GM20000 (cell line): Measurements from ENCODE around the gene SLC11A2.
A peak's percentile ranks its signal among the peaks of the same experiment; 100 is the strongest.
"Not testable (repeated sequence)": the region's sequence is repeated elsewhere in the genome, so short reads cannot be mapped to it uniquely, and the experiment has no call there.

Source experiments
- DNase-seq: peaks from one replicate; pipeline ENCODE4 v3.0.0; 2012; ENCODE audit warnings: low spot score
- CTCF ChIP-seq: IDR thresholded peaks from 2 replicates; pipeline ENCODE4 v1.5.1; 2012; ENCODE audit warnings: mild to moderate bottlenecking, control low read depth; ENCODE audit errors: extremely low read depth, missing control alignments

The SLC11A2 gene

GRCh38 chr12:50955697-50956096 is 70.5 kb downstream of the SLC11A2 start:
- no peak for TF ChIP-seq CTCF
- no peak for DNase-seq

DNA sequence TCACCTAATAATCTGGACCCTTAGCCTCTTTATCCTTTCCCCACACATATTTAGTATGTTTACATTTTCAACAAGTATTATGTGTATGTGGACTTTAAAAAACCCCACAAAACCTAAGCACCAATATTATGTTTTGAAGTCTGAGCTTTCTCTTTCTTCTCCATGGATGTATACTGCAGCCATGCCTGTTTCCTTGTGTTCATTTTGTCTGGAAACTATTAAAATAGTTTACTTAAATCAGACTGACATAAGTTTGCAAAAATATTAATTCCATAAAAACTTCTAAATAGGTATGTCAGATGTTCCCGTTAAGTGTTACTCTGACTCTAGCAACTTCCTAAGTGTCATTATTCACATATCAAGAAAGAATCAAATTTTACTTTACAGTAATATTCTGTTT is 70.9 kb downstream of the SLC11A2 start:
- DNase-seq = no peak
- TF ChIP-seq CTCF = no peak

- not testable (repeated sequence) for DNase-seq
Observed at GRCh38 chr12:50954789-50955188, 71.4 kb downstream of the SLC11A2 start.

DNA sequence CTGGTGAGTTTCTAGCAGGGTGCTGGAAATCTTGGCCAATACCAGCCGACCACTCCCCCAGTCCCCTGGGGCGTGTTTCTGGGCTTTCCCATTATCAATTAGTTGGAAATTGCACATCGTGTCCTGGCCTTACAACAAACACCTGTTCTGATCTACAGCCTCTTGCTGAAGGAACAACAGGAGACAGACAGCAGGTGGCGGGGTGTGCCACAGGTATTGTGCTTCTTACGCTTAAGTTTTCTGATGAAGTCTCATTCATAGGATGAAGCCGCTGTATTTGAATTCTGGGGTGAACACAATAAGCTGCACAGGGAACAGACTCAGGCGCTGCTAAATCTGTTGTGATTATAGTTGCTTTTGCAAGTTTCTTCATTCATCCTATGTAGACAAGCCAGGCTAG is 73.1 kb downstream of the SLC11A2 start:
- peak; percentile 5 for TF ChIP-seq CTCF
- no peak for DNase-seq

- DNase-seq = no peak
- no peak for TF ChIP-seq CTCF
Observed at GRCh38 chr12:50952510-50952909, 73.7 kb downstream of the SLC11A2 start, which contains the start of gene HIGD1C. Gene HIGD1C (plus strand): TSS chr12:50952544. CDS start chr12:50953999, 1,455 bp downstream.

- TF ChIP-seq CTCF = no peak
- no peak for DNase-seq
Observed at GRCh38 chr12:50951112-50951511, 75.1 kb downstream of the SLC11A2 start.

- TF ChIP-seq CTCF = no peak
- DNase-seq = no peak
Observed at GRCh38 chr12:50949801-50950302, 76.3 kb downstream of the SLC11A2 start.

DNA sequence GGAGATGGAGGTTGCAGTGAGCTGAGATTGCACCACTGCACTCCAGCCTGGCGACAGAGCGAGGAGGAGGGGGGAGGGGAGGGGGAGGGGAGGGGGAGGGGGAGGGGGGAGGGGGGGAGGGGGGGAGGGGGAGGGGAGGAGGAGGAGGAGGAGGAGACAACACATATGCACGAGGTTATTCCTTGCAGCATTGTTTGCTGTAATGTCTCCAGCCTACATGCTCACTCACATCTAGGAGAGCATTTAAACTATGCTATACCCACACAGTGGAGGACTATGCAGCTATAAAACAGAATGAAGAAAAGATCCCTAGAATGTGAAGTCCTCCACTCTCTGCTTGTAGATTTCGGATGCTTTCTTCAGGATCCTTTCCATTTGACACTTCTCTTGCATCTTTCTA is 77.4 kb downstream of the SLC11A2 start:
- no peak for TF ChIP-seq CTCF
- no peak for DNase-seq
